RCC 7860 (cell line): ENCODE measurements around the gene PMAIP1.

ENCODE experiments used
- DNase-seq: peaks from one replicate; pipeline ENCODE4 v3.0.0-alpha.2; 2015; ENCODE audit warnings: low spot score
- FAIRE-seq: peaks from 2 replicates; lab custom pipeline; 2012; peaks lifted over from hg19 to GRCh38; lab: Jason Lieb, UNC

The PMAIP1 gene

GRCh38 chr18:59945544-59945943 is 45.7 kb downstream of the PMAIP1 start:
- DNase-seq (no peak), FAIRE-seq (no peak)

- no peak for FAIRE-seq
- DNase-seq: no peak
Observed at GRCh38 chr18:59950215-59950944, 50.6 kb downstream of the PMAIP1 start.

GRCh38 chr18:59951591-59951990 is 51.8 kb downstream of the PMAIP1 start:
- no peak for DNase-seq

GRCh38 chr18:59952283-59953007 is 52.6 kb downstream of the PMAIP1 start:
- no peak for FAIRE-seq
- no peak for DNase-seq

More at GRCh38 chr18:59951591-59951990, 51.8 kb downstream of the PMAIP1 start:
- FAIRE-seq: no peak
